HG02970 (cell line): Measurements from ENCODE around the gene ATL1.
"Not testable (repeated sequence)": the region's sequence is repeated elsewhere in the genome, so short reads cannot be mapped to it uniquely, and the experiment has no call there.

Experiments used
- ATAC-seq: cut with Tn5 transposase; IDR thresholded peaks from one replicate; pipeline ENCODE4 v1.9.1; 2021; ENCODE audit warnings: mild to moderate bottlenecking, moderate library complexity, moderate number of reproducible peaks; ENCODE audit not compliant: unreplicated experiment, low FRiP score

Gene ATL1

DNA sequence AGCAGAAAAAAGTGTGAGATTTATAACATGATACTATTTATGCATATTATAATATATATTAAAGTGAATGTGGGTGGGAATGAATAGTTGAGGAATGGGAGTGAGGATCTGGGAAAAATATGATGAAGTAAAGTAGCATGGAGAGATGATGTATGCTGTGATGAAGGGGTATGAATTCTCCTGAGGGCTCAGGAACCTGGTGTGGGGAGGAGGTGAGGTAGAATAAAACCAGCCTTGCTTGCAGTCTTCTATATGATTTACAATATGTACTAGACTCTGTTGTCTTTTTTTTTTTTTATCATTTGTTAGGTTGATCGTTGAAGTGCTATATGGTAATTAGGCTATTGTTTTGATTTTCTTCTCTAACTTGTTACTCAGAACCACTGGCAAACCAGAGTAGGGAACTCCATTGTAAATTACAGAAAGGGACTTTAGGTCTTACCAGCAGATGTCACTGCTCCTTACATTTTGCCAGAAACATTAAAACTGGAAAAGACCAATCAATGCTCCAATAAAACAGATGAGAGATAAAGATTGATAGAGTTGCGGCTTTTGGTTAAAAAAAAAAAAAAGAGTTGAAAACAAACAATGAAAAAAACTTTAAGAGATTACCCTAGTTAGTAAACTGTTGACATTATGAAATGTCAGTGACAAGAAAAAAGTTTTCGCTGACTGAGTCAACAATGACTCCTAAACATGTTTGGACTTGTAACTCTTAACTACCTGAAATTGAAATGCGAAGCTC lies 39.9 kb downstream of the ATL1 start:
- no peak for ATAC-seq

- ATAC-seq: no peak
Measured at GRCh38 chr14:50600849-50601248, 40.9 kb downstream of the ATL1 start.

GRCh38 chr14:50601394-50601793 lies 41.4 kb downstream of the ATL1 start:
- ATAC-seq: no peak

DNA sequence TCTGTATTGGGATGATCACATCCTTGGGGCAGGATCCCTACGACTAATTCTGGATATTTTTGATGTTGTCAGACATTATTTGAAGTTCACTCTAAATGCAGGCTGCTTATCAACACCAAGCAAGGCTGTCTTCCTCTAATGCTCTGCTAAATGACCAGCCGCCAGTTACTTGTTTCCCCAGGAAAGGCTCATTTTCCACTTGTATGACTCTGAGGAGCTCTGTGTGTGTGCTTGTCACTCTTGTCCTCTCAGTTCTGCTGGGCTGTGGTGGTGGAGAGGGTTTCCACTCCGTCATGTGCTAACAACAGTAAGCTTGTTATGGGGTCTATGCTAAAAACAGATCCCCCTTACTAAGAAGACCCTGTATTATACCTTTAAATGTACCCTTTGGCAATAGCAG lies 42.1 kb downstream of the ATL1 start:
- ATAC-seq: no peak

DNA sequence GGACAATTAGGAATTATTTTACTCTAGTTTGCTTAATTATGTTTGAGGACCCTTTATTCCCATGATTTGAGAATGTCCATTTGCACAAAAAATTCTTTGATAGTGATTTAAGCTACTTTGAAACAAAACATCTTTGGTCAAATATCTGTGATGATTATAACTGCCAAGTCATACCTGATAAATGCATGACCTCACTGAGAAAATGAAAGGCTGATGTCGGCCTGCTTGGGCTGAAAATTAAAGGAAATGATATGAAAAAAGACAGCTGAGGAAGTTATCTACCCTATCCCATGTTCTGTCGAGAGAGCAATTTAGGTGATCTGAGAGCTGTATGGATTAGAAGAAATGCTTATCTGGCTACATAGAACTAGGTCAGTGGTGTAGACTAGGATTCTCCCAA lies 43.6 kb downstream of the ATL1 start:
- no peak for ATAC-seq

DNA sequence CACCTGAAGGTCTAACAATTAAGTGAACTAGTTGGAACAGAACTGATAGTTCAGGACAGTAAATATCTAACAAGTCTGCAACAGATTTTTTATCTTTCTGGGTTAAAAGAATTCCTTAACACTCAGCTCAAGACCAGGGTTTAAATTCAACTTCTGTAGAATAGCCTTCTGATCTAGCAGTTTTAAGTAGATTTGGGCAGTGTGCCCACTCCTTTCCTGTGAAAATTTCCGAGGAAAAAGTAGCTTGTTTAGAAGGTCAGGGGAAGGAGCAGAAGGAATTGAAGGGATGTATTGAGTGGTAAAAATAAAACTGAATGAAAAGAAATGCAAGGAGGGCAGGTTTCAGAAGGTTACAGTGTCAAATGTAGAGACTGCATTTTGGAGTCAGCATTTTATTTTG lies 45.8 kb downstream of the ATL1 start:
- ATAC-seq: no peak

- ATAC-seq: no peak
Measured at GRCh38 chr14:50606468-50606867, 46.5 kb downstream of the ATL1 start.

GRCh38 chr14:50607181-50607580 lies 47.2 kb downstream of the ATL1 start:
- ATAC-seq: no peak

GRCh38 chr14:50607761-50608160 lies 47.8 kb downstream of the ATL1 start:
- ATAC-seq: no peak

DNA sequence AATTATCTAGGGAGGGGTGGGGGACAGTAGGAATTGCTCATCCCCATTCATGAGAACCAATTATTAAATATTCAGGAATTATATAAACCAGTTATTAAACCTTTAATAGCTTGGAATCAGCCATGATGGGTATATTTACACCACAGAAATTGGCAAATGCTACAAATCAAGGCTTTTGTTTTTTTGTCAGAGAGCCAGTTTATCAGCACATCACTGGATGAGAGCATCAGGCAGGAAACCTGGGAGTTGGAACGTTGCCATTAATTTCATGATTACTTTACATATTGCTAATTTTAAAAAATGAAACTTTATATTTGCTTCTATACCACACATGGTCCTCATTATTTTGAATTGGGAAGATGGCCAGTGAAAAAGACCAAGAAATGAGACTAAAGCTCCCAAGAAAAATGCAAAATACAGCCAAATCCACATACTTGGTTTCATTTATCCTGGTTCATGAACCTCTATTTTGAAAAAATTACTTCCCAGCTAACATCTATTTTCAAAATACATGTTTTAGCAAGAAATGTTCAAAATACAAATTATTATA lies 48.4 kb downstream of the ATL1 start:
- ATAC-seq: no peak

DNA sequence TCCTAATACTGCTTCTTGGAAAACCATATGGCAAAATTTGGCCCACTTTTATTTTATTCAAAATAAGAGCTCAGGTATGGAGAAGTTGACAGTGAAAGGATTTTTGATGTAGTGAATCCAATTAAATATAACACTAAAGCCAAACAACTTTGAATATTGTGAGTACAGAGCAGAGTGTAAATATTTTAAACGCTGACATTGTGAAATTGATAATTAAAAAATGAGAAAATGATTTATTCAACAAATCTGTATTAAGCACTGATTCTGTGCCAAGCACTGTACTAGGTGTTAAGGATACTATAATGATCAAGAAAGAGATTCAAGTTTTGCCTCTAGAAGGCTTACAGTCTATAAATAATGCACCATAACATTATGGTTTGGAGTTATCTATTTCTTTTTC lies 50.5 kb downstream of the ATL1 start:
- ATAC-seq: no peak

- no peak for ATAC-seq
Measured at GRCh38 chr14:50612806-50613205, 52.9 kb downstream of the ATL1 start.

- ATAC-seq: no peak
Measured at GRCh38 chr14:50615056-50615455, 55.1 kb downstream of the ATL1 start.

DNA sequence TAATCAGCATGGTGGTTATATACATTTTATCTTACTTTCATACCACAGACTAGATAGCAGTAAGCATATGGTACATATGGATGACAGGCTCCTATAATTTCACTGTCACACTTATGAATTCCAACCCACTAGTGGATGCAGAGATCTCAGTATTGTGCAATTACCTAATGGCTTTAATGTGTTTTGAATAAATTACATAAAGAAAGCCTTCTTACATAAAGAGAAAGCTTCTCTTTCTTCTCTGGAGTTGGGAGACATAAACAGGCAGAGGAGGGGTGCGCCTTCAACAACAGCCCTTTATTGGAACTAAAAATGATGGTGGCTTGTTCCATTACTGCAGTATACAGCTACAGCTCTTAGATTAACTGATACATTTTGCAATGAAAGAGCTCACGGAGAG lies 55.6 kb downstream of the ATL1 start:
- no peak for ATAC-seq

GRCh38 chr14:50616275-50616674 lies 56.3 kb downstream of the ATL1 start:
- ATAC-seq: no peak

GRCh38 chr14:50619569-50620141 lies 59.7 kb downstream of the ATL1 start:
- no peak for ATAC-seq

DNA sequence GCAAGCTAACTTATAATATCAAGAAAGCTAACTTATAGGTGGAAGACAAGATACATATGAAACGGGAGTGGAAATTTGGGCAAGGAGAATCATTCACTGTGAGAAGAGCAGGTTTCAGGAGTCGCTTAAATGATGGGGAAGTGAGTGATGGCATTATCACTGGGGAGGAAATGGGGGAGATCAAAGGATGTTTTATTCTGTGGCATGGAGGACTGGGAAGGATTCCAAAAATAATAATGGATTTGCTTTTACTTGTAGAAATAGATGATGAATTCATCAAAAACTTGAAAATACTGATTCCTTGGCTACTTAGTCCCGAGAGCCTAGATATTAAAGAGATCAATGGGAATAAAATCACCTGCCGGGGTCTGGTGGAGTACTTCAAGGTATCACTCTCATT lies 60.4 kb downstream of the ATL1 start:
- no peak for ATAC-seq

DNA sequence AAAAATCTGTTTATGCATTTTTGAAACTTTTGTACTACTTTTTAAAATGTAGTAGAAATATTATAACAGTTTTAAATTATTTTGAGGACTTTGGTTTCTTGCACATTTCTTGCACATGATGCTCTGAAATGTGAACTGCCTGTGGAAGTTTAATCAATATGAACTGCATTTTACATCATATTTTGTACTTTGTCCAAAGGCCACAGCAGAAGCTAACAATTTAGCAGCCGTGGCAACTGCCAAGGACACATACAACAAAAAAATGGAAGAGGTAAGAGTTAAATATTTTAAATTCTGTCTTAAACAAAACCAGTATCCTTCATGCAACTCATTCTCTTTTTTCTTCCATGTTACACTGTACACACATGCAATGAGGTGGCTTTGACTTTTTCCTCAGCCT lies 63.0 kb downstream of the ATL1 start:
- no peak for ATAC-seq

- ATAC-seq: no peak
Measured at GRCh38 chr14:50624447-50624846, 64.5 kb downstream of the ATL1 start.

DNA sequence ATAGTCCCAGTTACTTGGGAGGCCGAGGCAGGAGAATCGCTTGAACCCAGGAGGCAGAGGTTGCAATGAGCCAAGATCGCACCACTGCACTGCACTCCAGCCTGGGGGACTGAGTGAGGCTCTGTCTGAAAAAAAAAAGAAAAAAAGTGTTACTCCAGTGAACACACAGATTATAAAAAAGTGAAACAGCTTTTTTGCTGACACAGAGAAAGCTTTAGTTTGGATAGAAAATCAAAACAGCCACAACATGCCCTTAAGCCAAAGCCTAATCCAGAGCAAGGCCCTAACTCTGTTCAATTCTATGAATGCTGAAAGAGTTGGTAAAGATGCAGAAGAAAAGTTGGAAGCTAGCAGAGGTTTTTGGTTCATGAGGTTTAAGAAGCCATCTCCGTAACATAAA lies 65.0 kb downstream of the ATL1 start:
- ATAC-seq: not testable (repeated sequence)

- no peak for ATAC-seq
Measured at GRCh38 chr14:50631408-50631821, 71.5 kb downstream of the ATL1 start.

GRCh38 chr14:50633954-50634353 lies 74.0 kb downstream of the ATL1 start:
- ATAC-seq: no peak
